HepG2 (cell line): ENCODE data around the gene CYP27B1. TPM values are rescaled to one million over a fixed set of nuclear protein-coding genes. Genes with fewer than 3 reads are reported as not detected.

Experiments used
- GABPA ChIP-seq, 2 experiments: IDR thresholded peaks; 2 replicates each; pipeline ENCODE4 v1.6.1; 2011 to 2016; ENCODE audit warnings: low read depth in 2 of 2, low read length in 1 of 2, missing biosample characterization in 1 of 2, missing genetic modification characterization in 1 of 2
- HMG20A ChIP-seq: IDR thresholded peaks from 2 replicates; pipeline ENCODE4 v1.6.1; 2016; ENCODE audit warnings: borderline replicate concordance
- PRPF4 ChIP-seq: fragments of 200-400 bp; formaldehyde crosslinking; IDR thresholded peaks from 2 replicates; pipeline ENCODE4 v1.6.1; 2016; ENCODE audit warnings: low read length, low read depth; ENCODE audit not compliant: poor library complexity, severe bottlenecking
- RARA ChIP-seq: IDR thresholded peaks from 2 replicates; pipeline ENCODE4 v1.6.1; 2016; ENCODE audit warnings: missing genetic modification reagents, missing compliant biosample characterization
- SIX4 ChIP-seq: sonication (generic); formaldehyde crosslinking; IDR thresholded peaks from 2 replicates; pipeline ENCODE4 v1.4.0; 2020; ENCODE audit warnings: missing genetic modification reagents
- SNAPC2 ChIP-seq: sonication (generic); formaldehyde crosslinking; IDR thresholded peaks from 2 replicates; pipeline ENCODE4 v1.8.1; 2022; ENCODE audit warnings: mild to moderate bottlenecking, missing genetic modification reagents
- TP53 ChIP-seq: sonication (generic); formaldehyde crosslinking; conservative IDR thresholded peaks from 2 replicates; pipeline ENCODE4 v1.4.0; 2020; ENCODE audit warnings: missing genetic modification reagents
- ZBTB8A ChIP-seq: sonication (generic); formaldehyde crosslinking; IDR thresholded peaks from 2 replicates; pipeline ENCODE4 v1.4.0; 2020; ENCODE audit warnings: mild to moderate bottlenecking, low read depth, missing genetic modification reagents, borderline replicate concordance
- ZNF17 ChIP-seq: sonication (generic); formaldehyde crosslinking; IDR thresholded peaks from 2 replicates; pipeline ENCODE4 v1.5.0; 2020; ENCODE audit warnings: mild to moderate bottlenecking, missing genetic modification reagents
- ZNF225 ChIP-seq: sonication (generic); formaldehyde crosslinking; IDR thresholded peaks from 2 replicates; pipeline ENCODE4 v1.4.0; 2020; ENCODE audit warnings: mild to moderate bottlenecking, missing genetic modification reagents
- ZNF333 ChIP-seq: sonication (generic); formaldehyde crosslinking; IDR thresholded peaks from 2 replicates; pipeline ENCODE4 v1.4.0; 2020; ENCODE audit warnings: mild to moderate bottlenecking, missing genetic modification reagents, borderline replicate concordance
- ZNF441 ChIP-seq: sonication (generic); formaldehyde crosslinking; IDR thresholded peaks from 2 replicates; pipeline ENCODE4 v1.7.0; 2021; ENCODE audit warnings: missing genetic modification reagents, borderline replicate concordance
- ZNF761 ChIP-seq: sonication (generic); formaldehyde crosslinking; conservative IDR thresholded peaks from 2 replicates; pipeline ENCODE4 v1.4.0; 2020; ENCODE audit warnings: mild to moderate bottlenecking, missing genetic modification reagents
- polyA plus RNA-seq, 8 experiments: library from polyadenylated mRNA; depleted of rRNA in 3 of 8; stranded (reverse) in 7 of 8; unstranded in 1 of 8; fragments of >200 nt; fragmentation: Illumina TruSeq in 4 of 8; extraction: Trizol in 4 of 8; gene quantifications; 2 replicates each; pipeline versions ENCODE4 v1.2.1 to v1.2.3, GENCODE V29; 2011 to 2016; ENCODE audit warnings: low read depth in 4 of 8, missing spikeins in 1 of 8, mixed read lengths in 1 of 8; ENCODE audit not compliant: insufficient read depth in 1 of 8
- total RNA-seq, 5 experiments: library from RNA; depleted of rRNA; stranded (reverse); fragments of >200 nt; fragmentation: Illumina TruSeq; extraction: Trizol; gene quantifications; 2 replicates each; pipeline ENCODE4 v1.2.3, GENCODE V29; 2016; ENCODE audit warnings: low read depth in 1 of 5
- TF ChIP-seq, protein P1 (sequence below): conservative IDR thresholded peaks from 2 replicates; pipeline ENCODE4 v1.6.1; 2018; ENCODE audit warnings: missing genetic modification reagents
- TF ChIP-seq, protein P2 (sequence below): sonication (generic); formaldehyde crosslinking; IDR thresholded peaks from 2 replicates; pipeline ENCODE4 v1.4.0; 2020; ENCODE audit warnings: missing genetic modification reagents
- TF ChIP-seq, protein P3 (sequence below): sonication (generic); formaldehyde crosslinking; IDR thresholded peaks from 2 replicates; pipeline ENCODE4 v1.5.1; 2020; ENCODE audit warnings: missing genetic modification reagents, mild to moderate bottlenecking, borderline replicate concordance
- TF ChIP-seq, protein P4 (sequence below): sonication (generic); formaldehyde crosslinking; IDR thresholded peaks from 2 replicates; pipeline ENCODE4 v1.4.0; 2020; ENCODE audit warnings: mild to moderate bottlenecking, low read depth, missing genetic modification reagents
- TF ChIP-seq, protein P5 (sequence below): sonication (generic); formaldehyde crosslinking; IDR thresholded peaks from 2 replicates; pipeline ENCODE4 v1.5.0; 2020; ENCODE audit warnings: mild to moderate bottlenecking, missing genetic modification reagents, borderline replicate concordance

Gene CYP27B1
- total and polyA plus RNA-seq, 2 of the 13 experiments (the other 11 are each of a cell fraction or from before 2014, with no cell fraction given): 2.3 to 3.0 TPM

DNA sequence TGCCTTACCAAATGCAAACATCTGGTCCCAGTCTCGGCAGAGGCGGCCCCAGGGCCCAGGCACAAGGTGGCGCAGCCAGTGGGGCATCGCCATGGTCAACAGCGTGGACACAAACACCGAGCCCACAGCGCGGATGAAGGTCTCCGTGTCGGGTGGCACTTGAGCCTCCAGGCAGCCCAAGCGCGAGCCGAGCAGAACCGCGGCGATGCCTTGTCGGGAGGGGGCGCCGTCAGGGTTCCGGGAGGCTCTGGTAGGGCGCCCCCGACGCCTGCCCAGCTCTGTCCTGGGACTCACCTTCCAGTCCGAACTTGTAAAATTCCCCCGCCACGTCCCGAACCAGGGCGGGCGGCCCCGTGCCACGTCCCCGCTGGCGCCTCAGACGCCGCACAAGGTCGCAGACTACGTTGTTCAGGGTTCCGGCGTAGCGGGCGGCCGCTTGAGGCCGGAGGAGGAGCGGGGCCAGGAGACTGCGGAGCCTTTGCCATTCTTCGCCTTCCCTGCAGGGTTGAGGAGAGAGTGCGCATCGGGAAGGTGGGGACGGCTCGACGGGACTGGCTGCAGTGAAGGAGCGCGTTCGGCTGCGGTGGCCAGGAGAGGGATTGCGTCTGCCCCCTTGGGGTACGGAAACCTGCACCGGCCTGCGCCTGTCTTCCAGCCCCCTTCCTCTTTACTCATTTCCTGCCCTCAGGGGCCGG lies 1.7 kb downstream of the CYP27B1 start (continued):
- TF ChIP-seq, protein P1, sequence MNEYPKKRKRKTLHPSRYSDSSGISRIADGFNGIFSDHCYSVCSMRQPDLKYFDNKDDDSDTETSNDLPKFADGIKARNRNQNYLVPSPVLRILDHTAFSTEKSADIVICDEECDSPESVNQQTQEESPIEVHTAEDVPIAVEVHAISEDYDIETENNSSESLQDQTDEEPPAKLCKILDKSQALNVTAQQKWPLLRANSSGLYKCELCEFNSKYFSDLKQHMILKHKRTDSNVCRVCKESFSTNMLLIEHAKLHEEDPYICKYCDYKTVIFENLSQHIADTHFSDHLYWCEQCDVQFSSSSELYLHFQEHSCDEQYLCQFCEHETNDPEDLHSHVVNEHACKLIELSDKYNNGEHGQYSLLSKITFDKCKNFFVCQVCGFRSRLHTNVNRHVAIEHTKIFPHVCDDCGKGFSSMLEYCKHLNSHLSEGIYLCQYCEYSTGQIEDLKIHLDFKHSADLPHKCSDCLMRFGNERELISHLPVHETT (CRISPR knock-in tag): no peak
- TF ChIP-seq, protein P2, sequence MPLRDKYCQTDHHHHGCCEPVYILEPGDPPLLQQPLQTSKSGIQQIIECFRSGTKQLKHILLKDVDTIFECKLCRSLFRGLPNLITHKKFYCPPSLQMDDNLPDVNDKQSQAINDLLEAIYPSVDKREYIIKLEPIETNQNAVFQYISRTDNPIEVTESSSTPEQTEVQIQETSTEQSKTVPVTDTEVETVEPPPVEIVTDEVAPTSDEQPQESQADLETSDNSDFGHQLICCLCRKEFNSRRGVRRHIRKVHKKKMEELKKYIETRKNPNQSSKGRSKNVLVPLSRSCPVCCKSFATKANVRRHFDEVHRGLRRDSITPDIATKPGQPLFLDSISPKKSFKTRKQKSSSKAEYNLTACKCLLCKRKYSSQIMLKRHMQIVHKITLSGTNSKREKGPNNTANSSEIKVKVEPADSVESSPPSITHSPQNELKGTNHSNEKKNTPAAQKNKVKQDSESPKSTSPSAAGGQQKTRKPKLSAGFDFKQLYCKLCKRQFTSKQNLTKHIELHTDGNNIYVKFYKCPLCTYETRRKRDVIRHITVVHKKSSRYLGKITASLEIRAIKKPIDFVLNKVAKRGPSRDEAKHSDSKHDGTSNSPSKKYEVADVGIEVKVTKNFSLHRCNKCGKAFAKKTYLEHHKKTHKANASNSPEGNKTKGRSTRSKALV (CRISPR knock-in tag): peak; percentile 86; the same call in 1 of the 2 replicates
- TF ChIP-seq ZNF441 (CRISPR knock-in tag) (peak; percentile 96), RARA (CRISPR knock-in tag) (no peak), HMG20A (no peak), ZBTB8A (CRISPR knock-in tag) (no peak), PRPF4 (no peak), ZNF333 (CRISPR knock-in tag) (no peak; the same call in 1 of the 2 replicates), ZNF225 (CRISPR knock-in tag) (no peak), TP53 (CRISPR knock-in tag) (no peak), ZNF761 (CRISPR knock-in tag) (no peak), SIX4 (CRISPR knock-in tag) (no peak), SNAPC2 (CRISPR knock-in tag) (peak; percentile 57; the same call in 1 of the 2 replicates), ZNF17 (CRISPR knock-in tag) (no peak), GABPA (IDR thresholded peaks at IDR 0.05; ENCODE audit: low read depth, low read length) (no peak), GABPA (CRISPR knock-in tag; IDR thresholded peaks at IDR 0.05; ENCODE audit: low read depth) (no peak)
- TF ChIP-seq, protein P3, sequence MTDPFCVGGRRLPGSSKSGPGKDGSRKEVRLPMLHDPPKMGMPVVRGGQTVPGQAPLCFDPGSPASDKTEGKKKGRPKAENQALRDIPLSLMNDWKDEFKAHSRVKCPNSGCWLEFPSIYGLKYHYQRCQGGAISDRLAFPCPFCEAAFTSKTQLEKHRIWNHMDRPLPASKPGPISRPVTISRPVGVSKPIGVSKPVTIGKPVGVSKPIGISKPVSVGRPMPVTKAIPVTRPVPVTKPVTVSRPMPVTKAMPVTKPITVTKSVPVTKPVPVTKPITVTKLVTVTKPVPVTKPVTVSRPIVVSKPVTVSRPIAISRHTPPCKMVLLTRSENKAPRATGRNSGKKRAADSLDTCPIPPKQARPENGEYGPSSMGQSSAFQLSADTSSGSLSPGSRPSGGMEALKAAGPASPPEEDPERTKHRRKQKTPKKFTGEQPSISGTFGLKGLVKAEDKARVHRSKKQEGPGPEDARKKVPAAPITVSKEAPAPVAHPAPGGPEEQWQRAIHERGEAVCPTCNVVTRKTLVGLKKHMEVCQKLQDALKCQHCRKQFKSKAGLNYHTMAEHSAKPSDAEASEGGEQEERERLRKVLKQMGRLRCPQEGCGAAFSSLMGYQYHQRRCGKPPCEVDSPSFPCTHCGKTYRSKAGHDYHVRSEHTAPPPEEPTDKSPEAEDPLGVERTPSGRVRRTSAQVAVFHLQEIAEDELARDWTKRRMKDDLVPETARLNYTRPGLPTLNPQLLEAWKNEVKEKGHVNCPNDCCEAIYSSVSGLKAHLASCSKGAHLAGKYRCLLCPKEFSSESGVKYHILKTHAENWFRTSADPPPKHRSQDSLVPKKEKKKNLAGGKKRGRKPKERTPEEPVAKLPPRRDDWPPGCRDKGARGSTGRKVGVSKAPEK (CRISPR knock-in tag): no peak
- TF ChIP-seq, protein P4, sequence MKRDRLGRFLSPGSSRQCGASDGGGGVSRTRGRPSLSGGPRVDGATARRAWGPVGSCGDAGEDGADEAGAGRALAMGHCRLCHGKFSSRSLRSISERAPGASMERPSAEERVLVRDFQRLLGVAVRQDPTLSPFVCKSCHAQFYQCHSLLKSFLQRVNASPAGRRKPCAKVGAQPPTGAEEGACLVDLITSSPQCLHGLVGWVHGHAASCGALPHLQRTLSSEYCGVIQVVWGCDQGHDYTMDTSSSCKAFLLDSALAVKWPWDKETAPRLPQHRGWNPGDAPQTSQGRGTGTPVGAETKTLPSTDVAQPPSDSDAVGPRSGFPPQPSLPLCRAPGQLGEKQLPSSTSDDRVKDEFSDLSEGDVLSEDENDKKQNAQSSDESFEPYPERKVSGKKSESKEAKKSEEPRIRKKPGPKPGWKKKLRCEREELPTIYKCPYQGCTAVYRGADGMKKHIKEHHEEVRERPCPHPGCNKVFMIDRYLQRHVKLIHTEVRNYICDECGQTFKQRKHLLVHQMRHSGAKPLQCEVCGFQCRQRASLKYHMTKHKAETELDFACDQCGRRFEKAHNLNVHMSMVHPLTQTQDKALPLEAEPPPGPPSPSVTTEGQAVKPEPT: no peak
- TF ChIP-seq, protein P5, sequence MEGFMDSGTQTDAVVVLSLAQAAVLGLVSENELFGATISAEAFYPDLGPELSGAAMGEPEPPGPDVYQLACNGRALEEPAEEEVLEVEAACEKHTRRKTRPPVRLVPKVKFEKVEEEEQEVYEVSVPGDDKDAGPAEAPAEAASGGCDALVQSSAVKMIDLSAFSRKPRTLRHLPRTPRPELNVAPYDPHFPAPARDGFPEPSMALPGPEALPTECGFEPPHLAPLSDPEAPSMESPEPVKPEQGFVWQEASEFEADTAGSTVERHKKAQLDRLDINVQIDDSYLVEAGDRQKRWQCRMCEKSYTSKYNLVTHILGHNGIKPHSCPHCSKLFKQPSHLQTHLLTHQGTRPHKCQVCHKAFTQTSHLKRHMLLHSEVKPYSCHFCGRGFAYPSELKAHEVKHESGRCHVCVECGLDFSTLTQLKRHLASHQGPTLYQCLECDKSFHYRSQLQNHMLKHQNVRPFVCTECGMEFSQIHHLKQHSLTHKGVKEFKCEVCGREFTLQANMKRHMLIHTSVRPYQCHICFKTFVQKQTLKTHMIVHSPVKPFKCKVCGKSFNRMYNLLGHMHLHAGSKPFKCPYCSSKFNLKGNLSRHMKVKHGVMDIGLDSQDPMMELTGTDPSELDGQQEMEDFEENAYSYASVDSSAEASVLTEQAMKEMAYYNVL (CRISPR knock-in tag): no peak
